ENCODE results near the gene LRRC43.

- TF ChIP-seq CTCF (conservative IDR thresholded peaks at IDR 0.05; ENCODE audit: low read depth, low read length) (no peak), EZH2 (IDR thresholded peaks at IDR 0.05; ENCODE audit: low read length, unreplicated experiment) (no peak)
Observed at GRCh38 chr12:122207391-122207790, 24.5 kb downstream of the LRRC43 start.
